ENCODE data around the gene PRPH.

The PRPH gene

DNA sequence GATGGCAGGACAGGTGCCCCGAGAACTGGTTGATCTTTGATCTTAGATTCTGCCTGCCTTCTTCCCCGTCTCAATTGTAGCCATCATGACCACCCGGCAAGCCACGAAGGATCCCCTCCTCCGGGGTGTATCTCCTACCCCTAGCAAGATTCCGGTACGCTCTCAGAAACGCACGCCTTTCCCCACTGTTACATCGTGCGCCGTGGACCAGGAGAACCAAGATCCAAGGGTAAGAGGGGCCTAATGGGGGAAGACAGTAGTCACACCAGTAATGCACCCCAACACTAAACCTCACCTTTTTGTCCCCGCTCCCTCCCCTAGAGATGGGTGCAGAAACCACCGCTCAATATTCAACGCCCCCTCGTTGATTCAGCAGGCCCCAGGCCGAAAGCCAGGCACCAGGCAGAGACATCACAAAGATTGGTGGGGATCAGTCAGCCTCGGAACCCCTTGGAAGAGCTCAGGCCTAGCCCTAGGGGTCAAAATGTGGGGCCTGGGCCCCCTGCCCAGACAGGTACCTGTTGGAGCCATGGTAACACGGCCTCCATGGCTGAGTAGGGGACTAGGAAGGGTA lies 28.7 kb downstream of the PRPH start:
- TF ChIP-seq CTCF (IDR thresholded peaks at IDR 0.05; ENCODE audit: extremely low read depth, insufficient read depth, missing control alignments) = no peak
- DNase-seq (ENCODE audit: low spot score) = no peak
- in situ Hi-C loops (cut with MboI; ENCODE audit: low pct_unique_long_range_greater_than_20kb, low sequenced_read_pairs, unreplicated experiment) = no loop called here

DNA sequence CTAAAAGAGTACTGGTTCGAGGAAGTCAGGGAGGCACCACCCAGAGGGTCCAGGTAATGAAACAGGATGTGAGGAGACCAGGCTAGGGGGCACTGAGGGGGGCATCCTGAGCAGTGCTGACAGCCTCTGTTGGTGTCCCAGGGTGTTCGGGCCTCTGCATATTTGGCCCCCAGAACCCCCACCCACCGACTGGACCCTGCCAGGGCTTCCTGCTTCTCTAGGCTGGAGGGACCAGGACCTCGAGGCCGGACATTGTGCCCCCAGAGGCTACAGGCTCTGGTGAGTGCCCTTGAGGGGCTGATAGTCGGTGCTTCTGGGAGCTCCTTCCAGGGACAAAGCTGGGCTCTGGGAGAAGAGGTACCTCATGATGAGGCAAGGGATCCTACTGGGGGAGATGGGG lies 30.7 kb downstream of the PRPH start:
- in situ Hi-C loops (cut with MboI; ENCODE audit: low pct_unique_long_range_greater_than_20kb, low sequenced_read_pairs, unreplicated experiment) = no loop called here
- no peak for TF ChIP-seq CTCF (IDR thresholded peaks at IDR 0.05; ENCODE audit: extremely low read depth, insufficient read depth, missing control alignments)
- no peak for DNase-seq (ENCODE audit: low spot score)

DNA sequence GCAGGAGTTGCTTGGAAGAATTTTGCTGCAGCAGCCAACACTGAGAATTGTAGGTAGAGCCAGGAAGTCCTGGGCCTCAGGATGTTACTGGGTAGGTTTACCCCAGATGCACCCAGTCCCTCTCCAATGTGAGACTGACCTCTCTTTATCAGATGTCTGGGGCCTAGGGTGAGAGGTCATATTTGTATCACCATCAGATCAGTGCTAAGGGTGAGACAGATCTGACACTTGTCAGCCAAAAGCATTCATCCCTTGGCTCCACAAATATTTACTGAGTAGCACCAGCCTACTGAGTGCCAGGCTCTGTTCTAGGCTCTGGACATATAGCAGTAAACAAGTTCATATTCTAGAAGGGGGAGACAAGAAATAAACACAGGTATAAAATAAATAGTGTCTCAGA lies 32.4 kb downstream of the PRPH start:
- no peak for TF ChIP-seq CTCF (IDR thresholded peaks at IDR 0.05; ENCODE audit: extremely low read depth, insufficient read depth, missing control alignments)
- no peak for DNase-seq (ENCODE audit: low spot score)
- in situ Hi-C loops (cut with MboI; ENCODE audit: low pct_unique_long_range_greater_than_20kb, low sequenced_read_pairs, unreplicated experiment) = no loop called here

DNA sequence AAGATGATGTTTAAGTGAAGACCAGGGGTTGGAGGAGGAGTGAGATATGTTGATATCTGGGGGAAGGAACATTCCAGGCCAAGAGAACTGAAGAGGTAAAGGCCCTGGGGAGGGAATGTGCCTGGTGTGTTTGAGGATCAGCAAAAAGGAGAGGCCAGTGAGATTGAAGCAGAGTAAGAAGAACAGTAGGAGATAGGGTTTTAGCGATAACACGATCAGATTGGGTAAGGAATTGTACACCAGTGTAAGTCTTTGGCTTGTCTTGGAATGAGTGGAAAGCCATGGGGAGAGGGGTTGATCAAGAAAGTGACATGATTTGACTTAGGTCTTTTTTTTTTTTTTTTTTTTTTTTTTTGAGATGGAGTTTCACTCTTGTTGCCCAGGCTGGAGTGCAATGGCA lies 32.9 kb downstream of the PRPH start:
- in situ Hi-C loops (cut with MboI; ENCODE audit: low pct_unique_long_range_greater_than_20kb, low sequenced_read_pairs, unreplicated experiment) = no loop called here
- no peak for TF ChIP-seq CTCF (IDR thresholded peaks at IDR 0.05; ENCODE audit: extremely low read depth, insufficient read depth, missing control alignments)
- no peak for DNase-seq (ENCODE audit: low spot score)

- no peak for DNase-seq (ENCODE audit: low spot score)
- in situ Hi-C loops (cut with MboI; ENCODE audit: low pct_unique_long_range_greater_than_20kb, low sequenced_read_pairs, unreplicated experiment) = no loop called here
- TF ChIP-seq CTCF (IDR thresholded peaks at IDR 0.05; ENCODE audit: extremely low read depth, insufficient read depth, missing control alignments) = no peak
These were observed 33.9 kb downstream of the PRPH start for GRCh38 chr12:49328816-49329215.

DNA sequence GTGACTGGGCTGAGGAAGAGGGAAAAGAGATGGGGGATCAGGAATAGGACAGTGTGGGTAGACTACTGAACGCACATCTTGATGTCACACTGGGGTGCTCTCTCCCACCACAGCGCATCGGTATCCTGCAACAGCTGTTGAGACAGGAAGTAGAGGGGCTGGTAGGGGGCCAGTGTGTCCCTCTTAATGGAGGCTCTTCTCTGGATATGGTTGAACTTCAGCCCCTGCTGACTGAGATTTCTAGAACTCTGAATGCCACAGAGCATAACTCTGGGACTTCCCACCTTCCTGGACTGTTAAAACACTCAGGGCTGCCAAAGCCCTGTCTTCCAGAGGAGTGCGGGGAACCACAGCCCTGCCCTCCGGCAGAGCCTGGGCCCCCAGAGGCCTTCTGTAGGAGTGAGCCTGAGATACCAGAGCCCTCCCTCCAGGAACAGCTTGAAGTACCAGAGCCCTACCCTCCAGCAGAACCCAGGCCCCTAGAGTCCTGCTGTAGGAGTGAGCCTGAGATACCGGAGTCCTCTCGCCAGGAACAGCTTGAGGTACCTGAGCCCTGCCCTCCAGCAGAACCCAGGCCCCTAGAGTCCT lies 35.2 kb downstream of the PRPH start:
- TF ChIP-seq CTCF (IDR thresholded peaks at IDR 0.05; ENCODE audit: extremely low read depth, insufficient read depth, missing control alignments) = no peak
- in situ Hi-C loops (cut with MboI; ENCODE audit: low pct_unique_long_range_greater_than_20kb, low sequenced_read_pairs, unreplicated experiment) = no loop called here
- no peak for DNase-seq (ENCODE audit: low spot score)
